Bronchial epithelial cell (primary cell): ENCODE measurements around the gene CPM. TPM values are rescaled to one million over a fixed set of nuclear protein-coding genes. Genes with fewer than 3 reads are reported as not detected.

Experiments used
- DNase-seq: peaks from one replicate; pipeline ENCODE4 v3.0.0-alpha.2; 2010; ENCODE audit warnings: low read depth
- FAIRE-seq: peaks from 2 replicates; lab custom pipeline; 2011; peaks lifted over from hg19 to GRCh38; lab: Jason Lieb, UNC
- H3K27me3 ChIP-seq: 2 replicates; pipeline ENCODE4 v1.5.1; 2011; ENCODE audit warnings: low read length; ENCODE audit not compliant: control insufficient read depth, insufficient read depth
- H3K36me3 ChIP-seq: 2 replicates; pipeline ENCODE4 v1.5.1; 2011; ENCODE audit warnings: low read length; ENCODE audit not compliant: control insufficient read depth, insufficient read depth
- H3K4me3 ChIP-seq: 2 replicates; pipeline ENCODE4 v1.5.1; 2011; ENCODE audit warnings: mild to moderate bottlenecking, low read depth, low read length, control low read depth
- CTCF ChIP-seq: IDR thresholded peaks from 2 replicates; pipeline ENCODE4 v1.5.1; 2011; ENCODE audit warnings: mild to moderate bottlenecking, moderate library complexity, low read length, control low read depth, inconsistent platforms; ENCODE audit not compliant: insufficient read depth, severe bottlenecking
- total RNA-seq: library from RNA; depleted of rRNA; stranded (reverse); fragments of >200 nt; gene quantifications from 2 replicates; pipeline ENCODE4 v1.2.1, GENCODE V29; 2014

Gene CPM
- total RNA-seq, 1 donor from 2014 or later = 7.1 TPM

- DNase-seq = no peak
- no peak overlapping the region for H3K4me3 ChIP-seq
- no peaks in the 10 kb centered on the region for H3K36me3 ChIP-seq
- no peak for TF ChIP-seq CTCF
- no peak for FAIRE-seq
- H3K27me3 ChIP-seq = no peaks in the 10 kb centered on the region
Measured at GRCh38 chr12:68951652-68952051, 18.7 kb upstream of the CPM start.

- FAIRE-seq = no peak
- no peak for TF ChIP-seq CTCF
- DNase-seq = no peak
- no peaks in the 10 kb centered on the region for H3K36me3 ChIP-seq
- H3K4me3 ChIP-seq = no peak overlapping the region
- H3K27me3 ChIP-seq = no peaks in the 10 kb centered on the region
Measured at GRCh38 chr12:68950511-68950910, 17.5 kb upstream of the CPM start.

GRCh38 chr12:68945255-68945654, 12.3 kb upstream of the CPM start:
- Histone ChIP-seq H3K4me3 (no peak overlapping the region), H3K36me3 (no peaks in the 10 kb centered on the region), H3K27me3 (no peaks in the 10 kb centered on the region)
- DNase-seq (no peak), FAIRE-seq (no peak)
- no peak for TF ChIP-seq CTCF

GRCh38 chr12:68944296-68945076, 11.5 kb upstream of the CPM start:
- Histone ChIP-seq H3K27me3 (no peaks in the 10 kb centered on the region), H3K36me3 (no peaks in the 10 kb centered on the region), H3K4me3 (no peak overlapping the region)
- DNase-seq (peak; percentile 10), FAIRE-seq (no peak)
- no peak for TF ChIP-seq CTCF

- Histone ChIP-seq H3K27me3 (no peaks in the 10 kb centered on the region), H3K36me3 (no peaks in the 10 kb centered on the region), H3K4me3 (no peak overlapping the region)
- no peak for TF ChIP-seq CTCF
- DNase-seq = no peak
- FAIRE-seq = no peak
Measured at GRCh38 chr12:68943848-68944247, 10.9 kb upstream of the CPM start.

DNA sequence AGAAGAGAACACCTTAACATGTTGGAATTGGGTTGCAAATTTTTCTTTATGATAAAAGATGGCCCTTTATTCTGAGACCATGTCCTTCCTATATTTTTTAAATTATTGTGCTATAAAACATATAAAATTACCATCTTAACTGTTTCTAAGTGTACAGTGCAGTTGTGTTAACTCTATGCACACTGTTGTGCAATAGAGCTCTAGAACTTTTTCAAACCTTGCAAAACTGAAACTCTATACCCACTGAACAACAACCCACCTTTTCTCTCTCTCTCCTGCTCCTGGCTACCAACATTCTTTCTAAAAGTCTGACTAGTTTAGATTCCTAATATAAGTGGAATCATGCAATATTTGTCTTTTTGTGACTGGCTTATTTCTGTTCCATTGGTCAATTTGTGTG, 7.8 kb upstream of the CPM start:
- Histone ChIP-seq H3K4me3 (no peak overlapping the region), H3K27me3 (no peaks in the 10 kb centered on the region), H3K36me3 (no peaks in the 10 kb centered on the region)
- DNase-seq = no peak
- no peak for TF ChIP-seq CTCF
- FAIRE-seq = no peak
